ENCODE data around the gene MBIP. TPM values are rescaled to one million over a fixed set of nuclear protein-coding genes. Genes with fewer than 3 reads are reported as not detected.

MBIP gene
- total RNA-seq, 1 donor: 17.4 TPM

- Histone ChIP-seq H3K27ac (ENCODE audit: low read depth, low read length) (no peak overlapping the region), H4K20me1 (ENCODE audit: insufficient read depth, low read length) (no peaks in the 10 kb centered on the region)
Measured at GRCh38 chr14:36289954-36290353, 30.5 kb downstream of the MBIP start.

GRCh38 chr14:36288496-36288895, 31.9 kb downstream of the MBIP start:
- DNase-seq (ENCODE audit: insufficient read length, low spot score, missing footprints): no peak
- H3K27me3 ChIP-seq (ENCODE audit: insufficient read depth, low read length): no peaks in the 10 kb centered on the region
- no peak overlapping the region for H3K27ac ChIP-seq (ENCODE audit: low read depth, low read length)
- no peak overlapping the region for H3K4me2 ChIP-seq (ENCODE audit: insufficient read depth, low read length)
- no peaks in the 10 kb centered on the region for H4K20me1 ChIP-seq (ENCODE audit: insufficient read depth, low read length)
- TF ChIP-seq CTCF (IDR thresholded peaks at IDR 0.05; ENCODE audit: extremely low read depth, low read depth, low read length): no peak
- no peaks in the 10 kb centered on the region for H3K4me1 ChIP-seq (ENCODE audit: insufficient read depth, low read length)
- H2AFZ ChIP-seq (ENCODE audit: low read length): no peak overlapping the region
- no peaks in the 10 kb centered on the region for H3K36me3 ChIP-seq (ENCODE audit: insufficient read depth, low read length)
- no peaks in the 10 kb centered on the region for H3K9me3 ChIP-seq (ENCODE audit: low read depth, low read length)
- H3K79me2 ChIP-seq (ENCODE audit: insufficient read depth, low read length): no peaks in the 10 kb centered on the region
- no peak overlapping the region for H3K4me3 ChIP-seq (ENCODE audit: insufficient read depth, low read length)

More at GRCh38 chr14:36289954-36290353, 30.5 kb downstream of the MBIP start:
- H3K27me3 ChIP-seq (ENCODE audit: insufficient read depth, low read length): no peaks in the 10 kb centered on the region
- DNase-seq (ENCODE audit: insufficient read length, low spot score, missing footprints): no peak
- H3K4me2 ChIP-seq (ENCODE audit: insufficient read depth, low read length): no peak overlapping the region
- no peaks in the 10 kb centered on the region for H3K36me3 ChIP-seq (ENCODE audit: insufficient read depth, low read length)
- no peaks in the 10 kb centered on the region for H3K4me1 ChIP-seq (ENCODE audit: insufficient read depth, low read length)
- no peak for TF ChIP-seq CTCF (IDR thresholded peaks at IDR 0.05; ENCODE audit: extremely low read depth, low read depth, low read length)
- no peak overlapping the region for H3K4me3 ChIP-seq (ENCODE audit: insufficient read depth, low read length)
- H3K79me2 ChIP-seq (ENCODE audit: insufficient read depth, low read length): no peaks in the 10 kb centered on the region
- H2AFZ ChIP-seq (ENCODE audit: low read length): no peak overlapping the region
- no peaks in the 10 kb centered on the region for H3K9me3 ChIP-seq (ENCODE audit: low read depth, low read length)

- Histone ChIP-seq H3K27ac (ENCODE audit: low read depth, low read length) (no peak overlapping the region), H3K36me3 (ENCODE audit: insufficient read depth, low read length) (no peaks in the 10 kb centered on the region), H3K4me1 (ENCODE audit: insufficient read depth, low read length) (no peaks in the 10 kb centered on the region), H3K4me3 (ENCODE audit: insufficient read depth, low read length) (no peak overlapping the region), H2AFZ (ENCODE audit: low read length) (no peak overlapping the region), H3K79me2 (ENCODE audit: insufficient read depth, low read length) (no peaks in the 10 kb centered on the region), H3K9me3 (ENCODE audit: low read depth, low read length) (no peaks in the 10 kb centered on the region), H4K20me1 (ENCODE audit: insufficient read depth, low read length) (no peaks in the 10 kb centered on the region), H3K4me2 (ENCODE audit: insufficient read depth, low read length) (no peak overlapping the region), H3K27me3 (ENCODE audit: insufficient read depth, low read length) (no peaks in the 10 kb centered on the region)
- DNase-seq (ENCODE audit: insufficient read length, low spot score, missing footprints): no peak
- TF ChIP-seq CTCF (IDR thresholded peaks at IDR 0.05; ENCODE audit: extremely low read depth, low read depth, low read length): no peak
Measured at GRCh38 chr14:36284971-36285595, 35.4 kb downstream of the MBIP start.

GRCh38 chr14:36281309-36281708, 39.1 kb downstream of the MBIP start:
- Histone ChIP-seq H3K9me3 (ENCODE audit: low read depth, low read length) (no peaks in the 10 kb centered on the region), H2AFZ (ENCODE audit: low read length) (no peak overlapping the region), H3K4me1 (ENCODE audit: insufficient read depth, low read length) (no peaks in the 10 kb centered on the region), H3K4me3 (ENCODE audit: insufficient read depth, low read length) (no peak overlapping the region), H3K4me2 (ENCODE audit: insufficient read depth, low read length) (no peak overlapping the region), H3K79me2 (ENCODE audit: insufficient read depth, low read length) (no peaks in the 10 kb centered on the region), H3K36me3 (ENCODE audit: insufficient read depth, low read length) (no peaks in the 10 kb centered on the region), H4K20me1 (ENCODE audit: insufficient read depth, low read length) (no peaks in the 10 kb centered on the region), H3K27ac (ENCODE audit: low read depth, low read length) (no peak overlapping the region), H3K27me3 (ENCODE audit: insufficient read depth, low read length) (no peaks in the 10 kb centered on the region)
- TF ChIP-seq CTCF (IDR thresholded peaks at IDR 0.05; ENCODE audit: extremely low read depth, low read depth, low read length): no peak
- no peak for DNase-seq (ENCODE audit: insufficient read length, low spot score, missing footprints)
